GM18867 (cell line): Measurements from ENCODE around the gene TMEM184B.
A peak's percentile ranks its signal among the peaks of the same experiment; 100 is the strongest.

ENCODE experiments used
- ATAC-seq: cut with Tn5 transposase; IDR thresholded peaks from one replicate; pipeline ENCODE4 v1.9.1; 2021; ENCODE audit warnings: mild to moderate bottlenecking, moderate library complexity; ENCODE audit not compliant: unreplicated experiment

The TMEM184B gene

DNA sequence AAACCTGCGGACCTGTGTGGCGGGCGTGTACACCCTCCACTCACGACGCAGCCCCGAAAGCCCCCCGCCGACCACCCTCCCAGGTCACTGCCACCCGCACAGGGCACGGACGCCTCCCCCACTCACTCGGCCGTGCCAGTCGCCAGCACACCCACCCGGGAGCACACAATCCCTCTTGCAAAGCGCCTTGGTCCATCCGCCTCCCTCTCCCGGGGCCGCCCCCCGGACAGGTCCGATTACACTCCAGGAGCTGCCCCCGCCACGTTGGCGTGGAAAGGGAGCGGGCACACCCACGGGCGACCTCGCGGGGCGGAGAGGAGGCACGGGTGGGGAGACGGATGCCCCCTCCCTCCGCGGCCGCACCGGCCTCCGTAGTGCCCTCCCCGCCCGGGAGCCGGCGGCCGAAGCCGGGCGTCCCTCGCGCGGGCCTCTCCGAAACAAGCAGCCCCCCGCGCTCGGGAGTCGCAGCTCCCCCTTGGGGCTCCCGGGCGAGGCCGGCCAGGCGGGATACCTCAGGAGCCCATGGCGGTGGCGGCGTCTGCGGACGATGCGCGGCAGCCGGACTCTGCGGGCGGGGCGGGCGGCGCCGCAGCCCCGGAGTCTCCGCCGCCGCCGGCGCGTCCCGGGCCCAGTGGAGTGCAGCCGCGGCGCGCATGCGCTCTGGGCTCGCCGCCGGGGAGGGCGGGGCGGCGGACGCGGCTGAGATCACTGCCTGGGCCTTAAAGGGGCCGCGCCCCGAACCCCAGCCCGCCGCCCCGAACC, at the start of gene TMEM184B:
TSS of gene TMEM184B (minus strand) at position 638 of the 762 bp plus-strand sequence. CDS start 25,049 bp downstream, outside the sequence.
- peak; percentile 78 for ATAC-seq

DNA sequence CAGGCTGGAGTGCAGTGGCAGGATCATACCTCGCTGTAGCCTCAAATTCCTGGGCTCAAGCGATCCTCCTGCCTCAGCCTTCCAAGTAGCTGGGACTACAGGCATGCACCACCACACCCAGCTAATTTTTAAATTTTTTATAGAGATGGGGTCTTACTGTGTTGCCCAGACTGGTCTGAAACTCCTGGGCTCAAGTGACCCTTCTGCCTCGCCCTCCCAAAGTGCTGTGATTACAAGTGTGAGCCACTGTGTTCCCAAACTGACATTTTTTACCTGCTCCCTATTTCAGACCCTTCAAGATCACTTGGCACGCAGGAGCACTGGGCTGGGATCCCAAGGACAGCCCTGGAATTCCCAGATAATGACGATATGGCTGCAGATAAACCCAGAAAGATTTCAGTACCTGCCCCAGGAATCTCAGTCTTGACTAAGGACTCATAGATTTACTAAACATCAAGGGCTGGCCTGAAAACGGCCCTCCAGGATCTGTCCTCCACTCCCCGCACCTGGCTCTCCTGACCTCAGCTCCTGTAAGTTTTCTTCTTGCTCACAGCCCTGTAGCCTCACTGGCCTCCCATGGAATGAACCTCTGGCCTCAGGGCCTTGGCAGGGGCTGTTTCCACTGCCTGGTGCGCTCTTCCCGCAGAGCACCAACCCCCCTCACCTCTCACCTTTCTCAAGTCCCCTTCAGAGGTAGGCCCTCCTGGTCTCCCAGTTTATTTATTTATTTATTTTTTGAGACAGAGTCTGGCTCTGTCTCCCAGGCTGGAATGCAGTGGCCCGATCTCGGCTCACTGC, 48.0 kb upstream of the TMEM184B start:
- no peak for ATAC-seq

DNA sequence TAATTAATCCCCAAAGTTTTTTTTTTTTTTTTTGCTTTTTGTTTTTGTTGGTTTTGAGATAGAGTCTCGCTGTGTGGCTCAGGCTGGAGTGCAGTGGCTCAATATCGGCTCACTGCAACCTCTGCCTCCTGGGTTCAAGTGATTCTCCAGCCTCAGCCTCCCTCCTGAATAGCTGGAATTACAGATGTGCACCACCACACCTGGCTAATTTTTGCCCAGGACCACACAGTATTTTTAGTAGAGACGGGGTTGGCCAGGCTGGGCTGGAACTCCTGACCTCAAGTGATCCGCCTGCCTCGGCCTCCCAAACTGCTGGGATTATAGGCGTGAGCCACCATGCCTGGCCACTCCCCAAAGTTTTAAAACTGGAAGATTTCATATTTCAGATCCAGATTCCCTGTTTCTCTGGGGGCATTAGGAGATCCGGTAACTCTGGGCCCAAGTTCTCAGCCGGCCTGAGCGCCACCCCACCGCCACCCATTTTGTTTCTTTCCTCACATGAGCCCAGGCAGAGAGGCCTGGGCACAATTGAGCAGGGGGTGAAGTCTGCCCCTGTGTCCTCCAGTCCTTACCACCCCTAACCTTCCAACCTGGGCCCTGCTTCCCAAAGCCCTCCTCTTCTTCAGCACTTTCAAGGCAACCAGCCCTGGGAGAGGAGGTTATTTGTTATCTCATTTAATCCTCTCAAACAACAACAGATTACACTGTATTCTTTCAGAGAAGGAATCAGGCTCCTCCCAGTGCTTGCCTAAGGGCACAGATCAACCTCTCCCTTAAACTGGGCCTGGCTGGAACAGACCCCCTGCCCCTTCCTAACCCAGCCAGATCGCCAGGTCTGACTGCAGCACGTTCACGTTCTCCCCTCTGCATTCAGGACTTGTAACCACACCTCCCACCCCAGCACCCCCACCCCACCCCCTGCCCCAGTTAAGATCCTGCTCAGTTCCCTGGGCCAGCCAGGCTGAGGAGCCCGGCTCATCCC, 46.3 kb upstream of the TMEM184B start:
- ATAC-seq, result no peak

DNA sequence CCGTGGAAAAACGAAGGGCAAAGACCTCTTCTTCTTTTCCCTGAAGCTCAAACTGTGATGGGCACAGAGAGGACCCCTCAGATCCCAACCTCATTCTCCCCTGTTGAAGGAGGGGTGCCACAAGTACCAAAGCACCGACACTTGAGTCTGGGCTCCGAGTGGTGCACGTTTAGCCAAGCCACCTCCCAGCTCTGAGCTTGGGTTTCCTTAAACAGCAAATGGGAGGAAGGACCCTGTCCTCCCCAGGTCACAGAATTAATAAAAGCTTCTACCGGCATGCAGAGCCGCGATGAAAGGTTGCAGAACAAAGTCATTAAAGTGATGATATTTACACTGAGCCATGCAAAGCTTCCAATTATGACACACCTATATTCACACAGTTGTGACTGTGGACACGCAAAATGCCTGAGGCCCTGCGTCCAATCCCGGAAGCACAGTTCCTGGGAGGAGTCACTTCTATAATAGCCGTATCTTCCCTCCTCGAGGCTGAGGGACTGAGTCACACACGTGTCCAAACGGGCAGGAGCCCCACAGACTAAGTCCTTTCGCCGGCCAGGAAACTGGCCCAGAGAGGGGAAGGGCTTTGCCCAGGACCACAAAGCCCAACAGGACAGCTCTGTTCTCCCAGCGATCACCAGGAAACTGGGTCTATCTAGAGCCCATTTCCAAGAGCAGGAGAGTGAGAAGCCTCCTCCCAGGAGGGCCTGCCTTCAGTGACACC, 45.3 kb upstream of the TMEM184B start:
- ATAC-seq, result no peak

DNA sequence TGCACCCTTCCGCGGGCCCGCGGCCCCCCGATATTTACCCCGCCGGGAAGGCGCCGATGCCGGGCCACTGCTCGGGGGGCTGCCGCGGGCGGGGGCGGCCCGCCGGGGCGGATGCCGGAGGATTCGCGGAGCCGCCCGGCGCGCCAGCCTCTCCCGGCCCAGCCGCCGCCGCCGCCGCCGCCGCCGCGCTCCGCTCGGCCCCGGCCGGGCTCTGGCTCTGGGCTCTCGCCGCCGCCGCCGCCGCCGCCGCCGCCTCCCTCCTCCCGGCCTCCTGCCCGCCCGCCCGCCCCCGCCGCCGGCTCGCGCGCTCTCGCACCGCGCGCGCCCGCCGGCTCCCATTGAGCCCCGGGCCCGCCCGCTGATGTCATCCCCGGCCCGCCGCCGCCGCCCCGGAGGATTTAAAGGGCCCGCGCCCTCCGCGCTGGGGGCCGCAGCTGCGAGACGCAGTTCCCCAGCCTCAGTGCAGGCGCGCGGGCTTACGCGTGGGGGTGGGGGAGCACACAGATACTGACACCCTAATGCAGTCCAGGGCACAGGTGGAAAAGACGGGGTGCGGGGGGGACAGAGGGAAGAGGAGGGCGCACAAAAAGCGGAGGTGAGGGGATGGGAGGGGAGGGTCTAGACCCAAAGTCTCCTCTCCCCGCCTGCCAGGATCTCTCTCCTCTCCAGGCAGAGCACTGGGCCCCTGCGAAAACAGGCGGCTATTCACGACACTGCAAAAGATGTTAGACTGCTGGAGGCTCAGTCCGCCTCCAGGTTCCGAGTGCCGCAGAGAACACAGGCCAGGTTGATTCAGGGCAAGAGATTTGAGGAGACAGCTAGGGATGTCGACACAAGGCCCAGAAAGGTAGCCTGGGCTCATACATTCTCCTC, 44.5 kb upstream of the TMEM184B start, which contains the start of gene CSNK1E:
TSS of gene CSNK1E (minus strand) at position 312 of the 873 bp plus-strand sequence. CDS start 3,276 bp downstream, outside the sequence.
- peak; percentile 42 for ATAC-seq

DNA sequence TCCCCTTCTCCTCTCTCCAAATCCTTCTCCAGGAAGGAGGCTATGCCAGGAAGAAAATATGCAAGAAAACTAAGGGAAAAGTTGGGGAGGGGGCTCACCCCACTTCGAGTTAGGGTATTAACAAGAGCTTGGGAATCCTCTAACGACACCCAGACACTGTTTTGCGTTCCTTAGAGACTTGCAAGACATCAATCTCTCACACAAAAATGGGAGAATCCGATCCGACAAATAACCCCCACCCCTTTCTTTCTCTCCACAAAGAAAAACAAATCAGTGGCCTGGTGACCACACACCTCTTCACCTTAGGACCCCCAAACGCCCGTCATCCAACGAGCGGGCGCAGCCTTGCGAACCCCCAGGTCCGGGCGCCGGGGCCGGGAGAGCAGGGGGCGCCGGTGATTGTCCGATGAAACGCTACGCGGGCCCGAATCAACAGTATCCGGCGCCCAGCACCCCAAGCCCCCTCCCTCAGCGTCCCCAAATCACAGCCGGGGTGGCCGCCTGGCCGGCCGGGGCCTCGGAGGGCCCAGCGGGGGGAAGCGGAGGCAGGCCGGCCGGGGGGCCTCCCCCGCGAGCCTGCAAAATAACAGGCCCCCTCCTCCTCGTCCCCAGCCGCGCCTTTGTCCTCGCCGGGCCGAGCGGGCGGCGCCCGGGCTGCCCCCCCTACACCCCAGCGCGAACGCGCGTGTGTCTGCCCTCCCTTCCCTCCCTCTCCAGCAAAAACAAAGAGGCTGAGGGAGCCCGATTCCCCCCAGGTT, 43.7 kb upstream of the TMEM184B start:
- ATAC-seq, result peak; percentile 31

DNA sequence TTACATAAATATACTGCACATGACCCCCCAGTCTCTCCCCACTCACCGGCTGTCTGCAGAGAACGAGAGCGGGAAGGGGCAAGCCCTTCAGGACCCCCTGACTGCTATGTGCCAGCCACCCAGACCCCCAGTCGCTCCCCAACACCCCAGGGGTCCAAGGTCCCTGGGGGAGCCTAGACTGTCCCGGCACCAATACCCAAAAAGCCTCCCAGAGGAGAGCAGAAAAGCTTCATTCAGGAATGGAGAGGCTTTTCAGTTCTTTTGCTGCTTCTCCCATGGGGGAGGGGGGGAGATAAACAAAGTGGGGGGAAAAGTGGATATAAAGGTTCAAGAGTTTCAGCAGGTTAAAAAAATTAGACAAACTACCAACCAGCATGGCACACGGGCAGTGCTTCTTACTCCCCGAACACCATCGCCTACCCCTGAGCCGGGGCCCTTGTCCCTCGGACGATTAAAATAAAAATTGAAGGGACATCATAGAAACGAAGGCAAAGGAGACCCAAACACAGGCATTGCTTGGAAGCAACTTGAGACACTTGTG, 43.1 kb upstream of the TMEM184B start:
- ATAC-seq, result no peak

DNA sequence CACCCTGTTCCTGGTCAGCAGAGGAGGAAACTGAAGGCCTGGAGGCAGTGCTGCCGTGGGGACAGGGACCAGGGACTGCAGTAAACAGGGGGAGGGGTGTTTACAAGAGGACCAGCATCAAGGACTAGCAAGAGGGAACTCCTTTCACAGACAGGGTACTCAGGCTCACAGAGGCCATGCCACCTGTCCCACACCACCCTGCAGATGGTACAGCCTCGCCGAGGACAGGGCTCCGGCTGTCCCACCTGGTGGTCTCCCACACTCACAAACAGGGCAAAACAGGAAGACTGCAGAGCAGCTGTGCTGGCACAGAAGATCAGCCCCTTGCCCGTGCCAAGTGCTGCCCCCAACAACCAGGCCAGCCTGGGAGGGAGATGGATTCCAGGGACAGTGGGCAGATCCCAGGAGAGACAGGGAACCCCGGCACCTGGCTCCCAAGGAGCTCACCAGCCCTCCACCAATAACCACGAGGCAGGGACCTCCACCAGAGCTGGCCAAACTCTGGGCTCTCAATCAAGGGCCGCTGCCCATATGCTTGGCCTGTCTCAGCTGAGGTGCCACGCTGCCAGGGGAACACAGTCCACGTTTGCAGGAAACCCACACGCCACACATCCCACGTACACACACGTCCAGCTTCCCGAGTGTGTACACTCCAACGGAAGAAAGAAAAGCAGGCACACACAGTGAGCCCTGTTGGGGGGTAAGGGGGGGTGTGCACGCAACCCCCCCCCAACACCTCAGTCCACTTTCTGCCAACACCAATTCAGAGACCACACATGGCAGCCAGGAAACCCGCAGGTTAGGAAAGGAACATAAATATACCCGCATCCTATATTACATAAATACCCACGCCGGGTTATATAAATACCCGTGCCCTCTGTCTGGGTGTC, 42.4 kb upstream of the TMEM184B start:
- no peak for ATAC-seq

DNA sequence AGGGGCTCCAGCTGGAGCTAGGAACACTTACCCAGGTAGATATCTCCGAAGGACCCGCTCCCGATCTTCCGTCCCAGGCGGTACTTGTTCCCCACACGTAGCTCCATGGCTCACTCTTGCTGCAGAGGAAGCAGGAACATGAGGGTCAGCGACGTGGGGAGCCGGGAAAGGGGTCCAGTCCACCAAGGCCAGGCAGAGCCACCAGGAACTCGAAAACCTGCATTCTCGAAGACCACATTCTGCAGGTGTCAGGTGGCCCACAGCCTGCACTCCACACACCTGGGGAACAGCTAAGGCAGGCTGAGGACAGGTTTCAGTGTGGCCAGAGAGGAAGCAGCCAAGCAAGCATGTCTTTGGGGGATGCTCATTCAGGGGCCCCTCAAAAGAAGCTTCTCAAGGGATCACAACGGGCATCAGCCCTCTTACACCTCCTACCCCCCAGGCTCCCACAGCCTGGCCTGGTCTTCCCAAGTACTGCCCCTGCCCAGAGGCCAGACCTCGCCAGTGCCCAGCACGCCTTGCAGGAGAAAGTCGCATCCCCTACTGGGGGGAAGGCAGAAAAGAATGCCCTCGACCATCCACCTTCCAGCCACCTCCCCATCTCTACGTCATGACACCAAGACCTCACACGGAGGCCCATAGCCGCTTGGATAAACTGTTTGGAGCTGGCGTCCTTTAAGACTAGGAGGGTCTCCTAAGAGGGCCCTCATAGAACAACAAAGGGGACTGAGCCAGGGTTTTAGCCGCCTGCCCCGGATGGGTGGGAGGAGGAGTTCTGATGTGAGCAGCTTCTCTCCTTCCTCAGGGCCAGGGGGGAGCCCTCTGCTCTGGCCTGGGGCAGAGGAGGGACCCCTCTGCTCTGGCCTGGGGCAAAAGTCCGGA, 41.5 kb upstream of the TMEM184B start:
- ATAC-seq, result no peak

DNA sequence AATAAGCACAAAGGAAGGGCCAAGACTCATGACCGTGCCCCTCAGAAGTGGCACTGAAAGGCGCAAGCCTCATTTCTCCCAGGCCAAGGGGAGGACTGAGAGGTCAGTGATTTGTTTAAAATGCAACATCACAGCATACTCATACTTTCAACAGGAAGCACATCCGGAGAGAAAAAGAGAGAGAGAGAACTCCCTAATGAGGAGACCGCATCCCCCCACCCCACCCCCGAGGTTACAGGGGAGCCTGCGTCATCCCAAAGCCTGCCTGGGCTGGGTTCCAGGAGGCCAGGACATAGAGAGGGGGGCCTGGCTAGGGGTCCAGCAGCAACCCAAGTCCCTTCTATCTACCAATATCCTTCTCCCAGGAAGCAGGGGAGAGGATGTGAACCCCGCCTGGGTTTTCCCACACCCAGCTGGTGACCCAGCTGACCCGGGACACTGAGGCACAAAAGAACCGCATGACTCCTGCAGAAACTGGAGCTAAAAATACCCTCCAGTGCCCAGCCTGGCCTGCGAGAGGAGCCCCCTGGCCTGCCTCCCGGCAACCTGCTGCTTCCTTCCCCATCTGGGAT, 40.7 kb upstream of the TMEM184B start:
- no peak for ATAC-seq

DNA sequence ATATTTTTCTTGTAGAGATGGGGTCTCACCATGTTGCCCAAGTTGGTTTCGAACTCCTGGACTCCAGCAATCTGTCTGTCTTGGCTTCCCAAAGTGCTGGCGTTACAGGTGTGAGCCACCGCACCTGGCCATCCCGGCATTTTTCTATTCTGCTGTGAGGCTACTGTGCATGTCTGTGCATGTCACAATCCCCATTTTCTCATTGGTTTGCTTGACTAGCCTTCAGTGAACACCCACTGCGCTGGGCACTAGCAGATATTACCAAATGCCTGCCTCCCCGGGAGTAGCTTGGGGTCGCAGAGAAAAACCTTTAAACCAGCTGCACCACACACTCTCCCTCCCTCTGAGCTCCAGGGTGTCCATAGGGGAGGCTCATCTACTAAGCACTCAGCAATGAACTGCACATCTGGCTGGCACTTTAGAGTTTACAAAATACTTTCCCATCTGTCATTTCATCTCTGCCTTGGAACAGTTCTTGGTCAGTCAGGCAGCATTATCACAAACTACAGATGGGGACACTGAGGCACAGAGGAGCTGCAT, 39.5 kb upstream of the TMEM184B start:
- ATAC-seq, result no peak

DNA sequence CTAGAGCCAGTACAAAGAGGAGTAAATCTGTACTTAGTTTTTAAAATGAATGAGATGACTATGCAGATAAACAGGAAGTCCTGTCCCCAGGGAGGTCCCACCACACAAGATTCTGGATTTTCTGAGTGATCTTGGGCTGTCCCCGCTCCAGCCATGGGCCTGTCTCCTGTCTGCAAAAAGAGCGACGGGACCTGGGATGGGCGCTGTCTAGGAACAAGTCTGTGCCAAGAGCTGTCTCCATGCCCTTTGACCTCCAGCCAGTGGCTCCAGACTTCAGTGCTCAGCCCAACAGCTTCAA, 38.5 kb upstream of the TMEM184B start:
- ATAC-seq, result no peak

DNA sequence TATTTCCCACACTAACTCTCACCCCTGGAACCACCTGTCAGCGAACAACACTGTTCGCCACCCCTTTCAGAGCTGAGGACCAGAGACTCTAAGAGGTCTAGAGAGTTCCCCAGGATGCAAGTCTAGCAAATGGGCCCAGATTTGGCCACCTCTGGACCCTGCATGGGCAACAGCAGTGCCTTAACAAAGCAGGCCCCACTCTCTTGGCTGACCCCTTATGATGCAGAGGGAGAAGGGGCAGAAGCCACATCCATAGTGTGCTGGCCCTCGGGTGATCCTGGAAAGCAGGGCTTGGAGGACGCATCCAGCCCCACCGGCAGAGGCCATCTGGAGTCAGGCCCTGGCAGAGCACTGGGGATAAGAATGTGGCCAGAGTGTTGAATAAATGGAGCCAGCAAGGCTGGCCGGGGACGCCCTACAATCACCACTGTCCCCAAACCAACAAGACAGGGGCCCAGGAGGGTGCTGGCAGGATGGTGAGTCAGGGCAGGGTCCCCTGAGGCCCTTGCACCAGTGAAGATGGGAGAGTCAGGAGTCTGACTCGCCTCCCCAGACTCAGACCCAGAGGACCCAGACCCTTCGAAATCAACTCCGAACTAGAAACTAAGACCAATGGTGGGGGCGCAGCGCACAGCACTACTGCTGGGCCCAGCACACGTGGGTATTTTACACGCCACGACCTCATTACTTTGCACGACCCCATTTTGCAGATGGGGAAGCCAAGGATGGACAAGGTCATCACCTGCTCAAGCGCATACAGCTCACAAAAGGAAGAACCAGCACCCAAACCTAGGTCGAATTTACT, 37.9 kb upstream of the TMEM184B start:
- no peak for ATAC-seq

DNA sequence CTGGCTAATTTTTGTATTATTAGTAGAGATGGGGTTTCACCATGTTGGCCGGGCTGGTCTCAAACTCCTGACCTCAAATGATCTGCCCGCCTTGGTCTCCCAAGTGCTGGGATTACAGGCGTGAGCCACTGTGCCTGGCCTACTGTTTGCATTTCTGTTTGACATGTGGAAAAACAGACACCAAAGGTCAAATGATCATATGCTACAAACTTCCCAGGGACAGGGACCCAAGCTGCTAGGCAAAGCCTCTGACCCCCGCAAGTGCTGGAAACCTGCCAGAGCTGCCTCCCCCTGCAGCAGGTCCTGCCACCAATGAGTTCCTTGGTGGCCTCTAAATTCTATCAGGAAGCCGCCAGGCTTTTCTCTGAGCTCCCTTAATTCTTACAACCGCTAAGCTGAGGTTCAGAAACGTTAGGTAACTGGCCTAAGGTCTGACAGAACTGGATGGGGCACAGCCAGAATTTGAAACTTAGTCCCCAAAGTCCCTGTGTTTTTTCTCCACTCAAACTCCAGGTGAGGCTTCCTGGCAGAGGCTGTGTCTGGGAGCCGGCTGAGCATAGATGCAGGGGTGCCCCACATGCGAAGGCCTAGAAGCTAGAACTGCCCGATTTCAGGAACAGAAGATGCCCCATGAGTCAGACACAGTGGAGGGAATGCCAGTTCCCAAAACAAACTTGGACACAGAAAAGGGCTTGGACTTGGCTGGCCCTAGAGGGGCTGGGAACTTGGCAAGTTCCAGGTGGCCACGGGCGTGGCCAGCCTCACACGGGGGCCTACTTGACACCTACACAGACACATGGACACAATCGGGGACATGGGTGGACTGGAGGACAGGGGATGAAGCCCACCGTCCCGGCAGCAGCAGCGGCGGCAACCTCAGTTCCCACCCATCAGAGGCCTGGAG, 37.1 kb upstream of the TMEM184B start:
- ATAC-seq, result no peak
